CD14-positive monocyte (primary cell): Measurements from ENCODE around the gene KCNAB1. TPM values are rescaled to one million over a fixed set of nuclear protein-coding genes. Genes with fewer than 3 reads are reported as not detected.

Experiments
- DNase-seq, 3 donors: peaks; one replicate each; pipeline ENCODE4 v3.0.0-alpha.2; 2011 to 2022
- H2AFZ ChIP-seq: 2 replicates; pipeline ENCODE4 v1.6.0; 2012; ENCODE audit warnings: mild to moderate bottlenecking, low read depth, low read length, inconsistent platforms; ENCODE audit not compliant: insufficient read depth, poor library complexity, severe bottlenecking
- H3K27ac ChIP-seq, 2 donors: 1 replicate in 1 of 2; 2 replicates in 1 of 2; pipeline ENCODE4 v1.5.1; 2012 to 2013; ENCODE audit warnings: low read length in 2 of 2, control low read depth in 1 of 2, inconsistent platforms in 1 of 2, low read depth in 1 of 2, mild to moderate bottlenecking in 1 of 2
- H3K27me3 ChIP-seq, 2 donors: one replicate each; pipeline versions ENCODE4 v1.6.0 to v1.6.1; 2011 to 2013; ENCODE audit warnings: low read length in 2 of 2; ENCODE audit not compliant: control insufficient read depth in 2 of 2, insufficient read depth in 2 of 2
- H3K36me3 ChIP-seq, 2 donors: replicated peaks in 1 of 2; 1 replicate in 1 of 2; 2 replicates in 1 of 2; pipeline versions ENCODE4 v1.5.1 to v1.6.1; 2012 to 2013; ENCODE audit warnings: low read length in 2 of 2, control low read depth in 1 of 2, inconsistent platforms in 1 of 2, mild to moderate bottlenecking in 1 of 2; ENCODE audit not compliant: insufficient read depth in 2 of 2, control insufficient read depth in 1 of 2
- H3K4me1 ChIP-seq, 2 donors: 1 replicate in 1 of 2; 2 replicates in 1 of 2; pipeline versions ENCODE4 v1.5.1 to v1.6.1; 2012 to 2013; ENCODE audit warnings: low read length in 2 of 2, control low read depth in 1 of 2, inconsistent platforms in 1 of 2, mild to moderate bottlenecking in 1 of 2, moderate library complexity in 1 of 2; ENCODE audit not compliant: insufficient read depth in 2 of 2, control insufficient read depth in 1 of 2
- H3K4me2 ChIP-seq: replicated peaks from 2 replicates; pipeline ENCODE3; 2012; ENCODE audit warnings: low read length, moderate library complexity, mild to moderate bottlenecking; ENCODE audit not compliant: poor library complexity, severe bottlenecking; ENCODE audit errors: extremely low read depth
- H3K4me3 ChIP-seq, 3 experiments: fragments of 200-600 bp in 1 of 3; sonication (generic) in 1 of 3; replicated peaks in 1 of 3; 1 replicate in 2 of 3; 2 replicates in 1 of 3; pipeline ENCODE4 v1.5.1; 2011 to 2013; ENCODE audit warnings: low read length in 3 of 3, mild to moderate bottlenecking in 3 of 3, control low read depth in 2 of 3, low read depth in 2 of 3, inconsistent platforms in 1 of 3, moderate library complexity in 1 of 3
- H3K79me2 ChIP-seq: 2 replicates; pipeline ENCODE4 v1.6.0; 2012; ENCODE audit warnings: mild to moderate bottlenecking, control low read depth, inconsistent platforms, low read length, moderate library complexity; ENCODE audit not compliant: insufficient read depth
- H3K9ac ChIP-seq: 2 replicates; pipeline ENCODE4 v1.6.0; 2017; ENCODE audit warnings: low read length, mild to moderate bottlenecking; ENCODE audit not compliant: insufficient read depth, poor library complexity, severe bottlenecking
- H3K9me3 ChIP-seq, 2 donors: replicated peaks in 1 of 2; 1 replicate in 1 of 2; 2 replicates in 1 of 2; pipeline versions ENCODE4 v1.5.1 to v1.6.1; 2012 to 2013; ENCODE audit warnings: low read length in 2 of 2, control low read depth in 1 of 2; ENCODE audit not compliant: control insufficient read depth in 1 of 2, insufficient read depth in 1 of 2
- H4K20me1 ChIP-seq: 2 replicates; pipeline ENCODE4 v1.6.0; 2012; ENCODE audit warnings: mild to moderate bottlenecking, low read length, control low read depth, moderate library complexity; ENCODE audit not compliant: insufficient read depth
- H3K27ac Mint-ChIP-seq, 7 donors: one replicate each; pipeline ENCODE4 v1.8.0; 2020; ENCODE audit warnings: mild to moderate bottlenecking in 7 of 7, mixed read lengths in 7 of 7, moderate library complexity in 6 of 7, inconsistent platforms in 2 of 7
- H3K27me3 Mint-ChIP-seq, 3 donors: one replicate each; pipeline ENCODE4 v1.8.0; 2021 to 2022; ENCODE audit warnings: low read depth in 3 of 3, mild to moderate bottlenecking in 3 of 3, mixed read lengths in 3 of 3, moderate library complexity in 3 of 3, inconsistent platforms in 1 of 3
- H3K36me3 Mint-ChIP-seq, 2 donors: one replicate each; pipeline ENCODE4 v1.8.0; 2020; ENCODE audit warnings: mixed read lengths in 2 of 2, inconsistent platforms in 1 of 2, mild to moderate bottlenecking in 1 of 2
- H3K4me1 Mint-ChIP-seq: one replicate; pipeline ENCODE4 v1.8.0; 2020; ENCODE audit warnings: mild to moderate bottlenecking, mixed read lengths
- H3K4me3 Mint-ChIP-seq, 2 donors: one replicate each; pipeline ENCODE4 v1.8.0; 2020; ENCODE audit warnings: mild to moderate bottlenecking in 2 of 2, mixed read lengths in 2 of 2, moderate library complexity in 1 of 2
- H3K9me3 Mint-ChIP-seq, 7 donors: one replicate each; pipeline ENCODE4 v1.8.0; 2020 to 2022; ENCODE audit warnings: mixed read lengths in 7 of 7, mild to moderate bottlenecking in 6 of 7, moderate library complexity in 6 of 7, inconsistent platforms in 2 of 7
- CTCF ChIP-seq: fragments of 200-600 bp; IDR thresholded peaks from one replicate; pipeline ENCODE4 v1.8.0; 2022; ENCODE audit warnings: antibody characterized with exemption, mild to moderate bottlenecking
- WGBS: methylation state at CpG from one replicate; pipeline ENCODE4 v1.1.5; 2013; ENCODE audit warnings: missing lambda C conversion rate; ENCODE audit not compliant: insufficient coverage; 5-methylcytosine and 5-hydroxymethylcytosine counted together
- intact Hi-C, 2 donors: fragments of 100-400 bp; cut with micrococcal nuclease; formaldehyde crosslinking; loops; one replicate each; pipeline versions ENCODE4 v1.15.0 to v1.15.1; 2023
- polyA plus RNA-seq, 3 donors: library from polyadenylated mRNA; depleted of rRNA in 1 of 3; unstranded in 2 of 3; stranded (reverse) in 1 of 3; fragments of 300-500 nt in 2 of 3; fragments of >200 nt in 1 of 3; fragmentation: Illumina TruSeq in 2 of 3; gene quantifications; 1 replicate in 2 of 3; 2 replicates in 1 of 3; pipeline ENCODE4 v1.2.3, GENCODE V29; 2012 to 2021

KCNAB1 gene
- polyA plus RNA-seq, 3 donors, result 0.08 to 0.14 TPM; not detected in 1

DNA sequence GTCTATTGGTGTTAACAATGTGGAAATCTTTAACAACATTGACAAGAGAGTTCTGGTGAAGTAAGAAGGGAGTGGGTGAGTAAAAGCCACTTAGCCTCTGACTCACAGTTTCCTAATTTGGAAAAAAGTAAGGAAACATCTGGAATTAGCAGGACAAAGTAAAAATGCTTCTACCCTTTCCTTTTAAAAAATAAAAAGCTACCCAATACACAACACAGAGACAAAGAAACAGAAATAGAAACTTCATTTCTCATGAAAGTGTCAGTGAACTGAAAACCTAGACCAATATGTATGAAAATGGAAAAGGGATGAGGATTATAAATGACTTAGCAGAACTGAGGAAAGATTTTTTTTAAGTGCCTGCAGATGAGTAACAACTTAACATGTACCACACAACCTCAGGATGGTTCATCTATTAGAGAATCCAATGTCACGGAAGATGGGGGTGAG is 369.1 kb downstream of the KCNAB1 start:
- H3K4me3 ChIP-seq, result no peak overlapping the region
- no peak overlapping the region for H3K4me2 ChIP-seq
- no peak overlapping the region for H3K4me3 Mint-ChIP-seq
- H3K79me2 ChIP-seq, result no peaks in the 10 kb centered on the region
- H2AFZ ChIP-seq, result no peak overlapping the region
- H3K27me3 ChIP-seq, result no peaks in the 10 kb centered on the region
- H3K27me3 Mint-ChIP-seq, result no peaks in the 10 kb centered on the region
- DNase-seq, result no peak
- H3K27ac ChIP-seq, result no peak overlapping the region
- no peak overlapping the region for H3K27ac Mint-ChIP-seq
- H3K9me3 Mint-ChIP-seq, result no peaks in the 10 kb centered on the region
- H3K36me3 Mint-ChIP-seq, result no peaks in the 10 kb centered on the region
- H4K20me1 ChIP-seq, result no peaks in the 10 kb centered on the region
- H3K9ac ChIP-seq, result no peak overlapping the region
- H3K36me3 ChIP-seq, result no peaks in the 10 kb centered on the region
- intact Hi-C loops, result loop anchor here in 1 of 2 donors (10.0 kb wide), 1 partner anchor 185 kb away; the partner anchor contains the start of gene TIPARP
- H3K4me1 Mint-ChIP-seq, result peaks cover 5% of the 10 kb centered on the region
- WGBS, result no CpG with 5 or more reads among the region's 1 CpG
- H3K9me3 ChIP-seq, result no peaks in the 10 kb centered on the region
- H3K4me1 ChIP-seq, result peaks cover 3 to 6% of the 10 kb centered on the region in 2 donors
- TF ChIP-seq CTCF, result no peak

- H2AFZ ChIP-seq, result no peak overlapping the region
- no peak overlapping the region for H3K4me2 ChIP-seq
- H3K9me3 ChIP-seq, result no peaks in the 10 kb centered on the region
- no peaks in the 10 kb centered on the region for H3K36me3 Mint-ChIP-seq
- 41% methylated on average over 2 of the region's 3 CpGs for WGBS
- H3K27me3 ChIP-seq, result no peaks in the 10 kb centered on the region
- H3K36me3 ChIP-seq, result no peaks in the 10 kb centered on the region
- TF ChIP-seq CTCF, result no peak
- H4K20me1 ChIP-seq, result no peaks in the 10 kb centered on the region
- no peak for DNase-seq
- peaks cover 0 to 1% (median 0%) of the 10 kb centered on the region in 3 donors for H3K27me3 Mint-ChIP-seq
- no peaks in the 10 kb centered on the region for H3K79me2 ChIP-seq
- H3K27ac Mint-ChIP-seq, result no peak overlapping the region
- H3K27ac ChIP-seq, result no peak overlapping the region
- H3K9ac ChIP-seq, result no peak overlapping the region
- intact Hi-C loops, result no loop called here
- H3K4me1 Mint-ChIP-seq, result no peaks in the 10 kb centered on the region
- no peaks in the 10 kb centered on the region for H3K4me1 ChIP-seq
- no peak overlapping the region for H3K4me3 Mint-ChIP-seq
- H3K4me3 ChIP-seq, result no peak overlapping the region
- peaks cover 0 to 4% (median 1%) of the 10 kb centered on the region in 7 donors for H3K9me3 Mint-ChIP-seq
These were observed 370.8 kb downstream of the KCNAB1 start for GRCh38 chr3:156491192-156491591.
